HG03521 (cell line): Measurements from ENCODE around the gene JSRP1.

Source experiments
- ATAC-seq: cut with Tn5 transposase; IDR thresholded peaks from one replicate; pipeline ENCODE4 v1.9.1; 2021; ENCODE audit warnings: mild to moderate bottlenecking, moderate library complexity; ENCODE audit not compliant: unreplicated experiment

JSRP1 gene

GRCh38 chr19:2232286-2233151 is 23.7 kb downstream of the JSRP1 start:
- ATAC-seq: no peak

- ATAC-seq: no peak
Measured at GRCh38 chr19:2231621-2232221, 24.5 kb downstream of the JSRP1 start.

- ATAC-seq: no peak
Measured at GRCh38 chr19:2230807-2231533, 25.2 kb downstream of the JSRP1 start.

- ATAC-seq: no peak
Measured at GRCh38 chr19:2230033-2230531, 26.1 kb downstream of the JSRP1 start.

GRCh38 chr19:2229103-2230032 is 26.8 kb downstream of the JSRP1 start:
- no peak for ATAC-seq

- no peak for ATAC-seq
Measured at GRCh38 chr19:2228157-2229030, 27.8 kb downstream of the JSRP1 start.

- ATAC-seq: no peak
Measured at GRCh38 chr19:2227415-2228156, 28.6 kb downstream of the JSRP1 start.

- no peak for ATAC-seq
Measured at GRCh38 chr19:2226840-2227360, 29.3 kb downstream of the JSRP1 start.

- ATAC-seq: no peak
Measured at GRCh38 chr19:2226051-2226839, 30.0 kb downstream of the JSRP1 start.

- no peak for ATAC-seq
Measured at GRCh38 chr19:2225415-2226050, 30.7 kb downstream of the JSRP1 start.

GRCh38 chr19:2224754-2225349 is 31.4 kb downstream of the JSRP1 start:
- ATAC-seq: no peak

GRCh38 chr19:2223959-2224358 is 32.3 kb downstream of the JSRP1 start:
- no peak for ATAC-seq

GRCh38 chr19:2223391-2223790 is 32.8 kb downstream of the JSRP1 start:
- ATAC-seq: no peak

- ATAC-seq: no peak
Measured at GRCh38 chr19:2221918-2222317, 34.3 kb downstream of the JSRP1 start.

- no peak for ATAC-seq
Measured at GRCh38 chr19:2221250-2221831, 34.9 kb downstream of the JSRP1 start.

- no peak for ATAC-seq
Measured at GRCh38 chr19:2219726-2220125, 36.5 kb downstream of the JSRP1 start.

GRCh38 chr19:2217591-2217990 is 38.6 kb downstream of the JSRP1 start:
- ATAC-seq: no peak
